Neutrophil (primary cell): ENCODE results near the gene ZNF628.

ENCODE experiments used
- H3K27ac ChIP-seq: fragments of 200-600 bp; sonication (generic); 2 replicates; pipeline ENCODE4 v1.5.1; 2016; ENCODE audit warnings: mild to moderate bottlenecking, moderate library complexity
- H3K27me3 ChIP-seq: fragments of 200-600 bp; sonication (generic); 2 replicates; pipeline ENCODE4 v1.6.0; 2016; ENCODE audit warnings: mild to moderate bottlenecking
- H3K36me3 ChIP-seq: fragments of 200-600 bp; sonication (generic); 2 replicates; pipeline ENCODE4 v1.5.1; 2017
- H3K4me1 ChIP-seq, 2 experiments: fragments of 200-600 bp in 1 of 2; sonication (generic) in 1 of 2; 1 replicate in 1 of 2; 2 replicates in 1 of 2; pipeline versions ENCODE4 v1.5.1 to v1.6.1; 2013 to 2016; ENCODE audit warnings: low read depth in 1 of 2, low read length in 1 of 2, mild to moderate bottlenecking in 1 of 2, moderate library complexity in 1 of 2; ENCODE audit not compliant: control insufficient read depth in 1 of 2, insufficient read depth in 1 of 2
- H3K4me3 ChIP-seq, 2 experiments: fragments of 200-600 bp in 1 of 2; sonication (generic) in 1 of 2; 1 replicate in 1 of 2; 2 replicates in 1 of 2; pipeline ENCODE4 v1.5.1; 2013 to 2016; ENCODE audit warnings: low read depth in 1 of 2, low read length in 1 of 2, mild to moderate bottlenecking in 1 of 2, moderate library complexity in 1 of 2
- H3K9me3 ChIP-seq: fragments of 200-600 bp; sonication (generic); 2 replicates; pipeline ENCODE4 v1.5.1; 2016
- TF ChIP-seq, protein P1 (sequence below): fragments of 200-600 bp; sonication (generic); IDR thresholded peaks from 2 replicates; pipeline ENCODE4 v1.5.1; 2016; ENCODE audit warnings: antibody characterized with exemption

ZNF628 gene

DNA sequence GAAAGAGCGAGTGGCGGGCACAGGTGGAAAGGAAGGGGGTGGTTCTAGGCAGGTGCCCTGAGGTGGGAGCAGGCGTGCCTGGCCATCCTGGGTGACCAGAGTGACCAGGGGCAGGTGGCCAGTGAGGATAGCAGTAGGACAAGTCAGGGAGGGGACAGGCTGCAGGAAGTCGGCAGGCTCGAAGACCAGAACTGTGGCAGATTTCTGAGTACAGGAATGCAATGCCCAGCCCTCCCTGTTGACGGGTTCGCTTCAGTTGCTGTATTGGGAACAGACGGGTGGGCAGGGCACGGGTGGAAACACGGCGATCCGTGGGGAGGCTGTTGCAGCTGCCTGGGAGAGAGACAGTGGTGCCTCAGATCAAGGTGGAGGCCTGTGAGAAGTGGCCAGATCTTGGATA lies 1.9 kb downstream of the ZNF628 start:
- H3K4me1 ChIP-seq, result peaks cover 14 to 16% of the 10 kb centered on the region in 2 experiments
- TF ChIP-seq, protein P1, sequence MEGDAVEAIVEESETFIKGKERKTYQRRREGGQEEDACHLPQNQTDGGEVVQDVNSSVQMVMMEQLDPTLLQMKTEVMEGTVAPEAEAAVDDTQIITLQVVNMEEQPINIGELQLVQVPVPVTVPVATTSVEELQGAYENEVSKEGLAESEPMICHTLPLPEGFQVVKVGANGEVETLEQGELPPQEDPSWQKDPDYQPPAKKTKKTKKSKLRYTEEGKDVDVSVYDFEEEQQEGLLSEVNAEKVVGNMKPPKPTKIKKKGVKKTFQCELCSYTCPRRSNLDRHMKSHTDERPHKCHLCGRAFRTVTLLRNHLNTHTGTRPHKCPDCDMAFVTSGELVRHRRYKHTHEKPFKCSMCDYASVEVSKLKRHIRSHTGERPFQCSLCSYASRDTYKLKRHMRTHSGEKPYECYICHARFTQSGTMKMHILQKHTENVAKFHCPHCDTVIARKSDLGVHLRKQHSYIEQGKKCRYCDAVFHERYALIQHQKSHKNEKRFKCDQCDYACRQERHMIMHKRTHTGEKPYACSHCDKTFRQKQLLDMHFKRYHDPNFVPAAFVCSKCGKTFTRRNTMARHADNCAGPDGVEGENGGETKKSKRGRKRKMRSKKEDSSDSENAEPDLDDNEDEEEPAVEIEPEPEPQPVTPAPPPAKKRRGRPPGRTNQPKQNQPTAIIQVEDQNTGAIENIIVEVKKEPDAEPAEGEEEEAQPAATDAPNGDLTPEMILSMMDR, result no peak
- H3K9me3 ChIP-seq, result no peaks in the 10 kb centered on the region
- H3K4me3 ChIP-seq, result no peak overlapping the region
- peaks cover 24% of the 10 kb centered on the region for H3K36me3 ChIP-seq
- H3K27ac ChIP-seq, result no peak overlapping the region
- H3K27me3 ChIP-seq, result no peaks in the 10 kb centered on the region

DNA sequence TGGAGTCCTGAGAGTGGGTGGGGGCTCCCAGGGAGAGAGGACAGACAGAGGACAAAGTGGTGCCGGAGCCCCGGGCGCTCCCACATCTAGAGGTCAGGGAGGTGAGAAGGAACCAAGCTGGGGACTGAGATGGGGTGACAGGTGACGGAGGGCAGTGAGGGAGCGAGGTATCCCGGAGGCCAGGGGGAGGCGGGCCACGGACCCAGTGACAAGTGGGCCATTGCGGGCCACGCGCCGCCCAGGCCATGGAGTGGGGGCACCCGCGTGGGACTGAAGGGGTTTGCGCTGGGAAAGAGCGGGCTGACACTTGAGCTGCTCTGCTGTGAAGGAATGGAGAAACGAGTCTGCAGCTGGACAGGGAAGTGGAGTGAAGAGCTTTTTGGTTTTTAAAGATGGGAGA lies 2.6 kb downstream of the ZNF628 start:
- TF ChIP-seq, protein P1, result no peak
- peaks cover 5% of the 10 kb centered on the region for H3K27me3 ChIP-seq
- peaks cover 14 to 16% of the 10 kb centered on the region in 2 experiments for H3K4me1 ChIP-seq
- H3K4me3 ChIP-seq, result no peak overlapping the region
- no peak overlapping the region for H3K27ac ChIP-seq
- no peaks in the 10 kb centered on the region for H3K9me3 ChIP-seq
- peaks cover 31% of the 10 kb centered on the region for H3K36me3 ChIP-seq

DNA sequence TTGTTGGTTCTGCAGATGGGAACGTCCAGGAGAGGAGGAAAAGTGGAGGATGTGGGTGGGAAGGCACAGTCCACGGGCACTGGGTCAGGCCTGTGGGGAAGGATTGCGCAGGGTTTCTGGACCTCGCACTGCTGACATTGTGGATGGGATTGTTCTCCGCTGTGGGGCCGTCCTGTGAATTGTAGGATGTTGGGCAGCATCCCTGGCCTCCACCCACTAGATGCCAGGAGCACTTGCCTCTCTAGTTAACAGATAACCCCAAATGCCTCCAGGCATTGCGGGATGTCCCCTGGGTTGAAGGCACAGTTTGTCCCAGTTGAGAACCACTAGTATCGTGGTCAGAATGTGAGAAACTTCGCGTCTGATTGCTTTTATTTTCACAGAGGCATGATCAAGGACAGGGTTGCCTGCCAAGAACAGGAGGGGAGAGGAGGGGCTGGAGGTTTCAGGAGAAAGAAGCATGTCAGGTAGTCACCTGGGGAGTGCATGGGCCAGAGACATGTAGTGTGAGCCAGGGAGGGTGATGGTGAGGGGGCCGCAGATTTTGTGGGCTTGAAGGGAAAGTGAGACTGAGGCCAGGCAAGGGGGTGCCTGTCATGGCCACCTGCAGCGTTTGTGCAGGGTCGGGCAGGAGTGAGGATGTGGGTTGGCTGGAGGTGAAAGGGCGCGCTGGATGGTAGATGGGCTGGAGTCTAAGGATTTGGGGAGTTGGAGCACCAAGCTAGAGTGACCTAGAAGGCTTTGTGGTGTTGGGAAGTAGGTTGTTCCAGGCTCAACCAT lies 3.2 kb downstream of the ZNF628 start:
- Histone ChIP-seq H3K9me3 (no peaks in the 10 kb centered on the region), H3K4me3 (no peak overlapping the region), H3K4me1 (peaks cover 17 to 20% of the 10 kb centered on the region in 2 experiments), H3K27me3 (peaks cover 11% of the 10 kb centered on the region), H3K27ac (no peak overlapping the region), H3K36me3 (peaks cover 34% of the 10 kb centered on the region)
- TF ChIP-seq, protein P1, result no peak

DNA sequence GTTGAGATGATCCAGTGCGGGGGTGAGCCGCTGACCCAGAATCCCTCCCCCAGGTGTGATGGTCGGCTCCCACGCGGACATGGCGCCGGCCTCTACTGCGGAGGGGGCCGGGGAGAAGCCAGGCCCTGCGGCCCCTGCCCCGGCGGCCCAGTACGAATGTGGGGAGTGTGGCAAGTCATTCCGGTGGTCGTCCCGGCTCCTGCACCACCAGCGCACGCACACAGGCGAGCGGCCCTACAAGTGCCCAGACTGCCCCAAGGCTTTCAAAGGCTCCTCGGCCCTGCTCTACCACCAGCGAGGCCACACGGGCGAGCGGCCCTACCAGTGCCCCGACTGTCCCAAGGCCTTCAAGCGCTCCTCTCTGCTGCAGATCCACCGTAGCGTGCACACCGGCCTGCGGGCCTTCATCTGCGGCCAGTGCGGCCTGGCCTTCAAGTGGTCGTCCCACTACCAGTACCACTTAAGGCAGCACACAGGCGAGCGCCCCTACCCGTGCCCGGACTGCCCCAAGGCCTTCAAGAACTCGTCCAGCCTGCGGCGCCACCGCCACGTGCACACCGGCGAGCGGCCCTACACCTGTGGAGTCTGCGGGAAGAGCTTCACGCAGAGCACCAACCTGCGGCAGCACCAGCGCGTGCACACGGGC lies 4.9 kb downstream of the ZNF628 start:
- H3K4me3 ChIP-seq, result no peak overlapping the region
- H3K4me1 ChIP-seq, result peaks cover 16 to 18% of the 10 kb centered on the region in 2 experiments
- H3K27me3 ChIP-seq, result peaks cover 27% of the 10 kb centered on the region
- H3K36me3 ChIP-seq, result peaks cover 34% of the 10 kb centered on the region
- H3K9me3 ChIP-seq, result no peaks in the 10 kb centered on the region
- TF ChIP-seq, protein P1, result no peak
- H3K27ac ChIP-seq, result no peak overlapping the region

DNA sequence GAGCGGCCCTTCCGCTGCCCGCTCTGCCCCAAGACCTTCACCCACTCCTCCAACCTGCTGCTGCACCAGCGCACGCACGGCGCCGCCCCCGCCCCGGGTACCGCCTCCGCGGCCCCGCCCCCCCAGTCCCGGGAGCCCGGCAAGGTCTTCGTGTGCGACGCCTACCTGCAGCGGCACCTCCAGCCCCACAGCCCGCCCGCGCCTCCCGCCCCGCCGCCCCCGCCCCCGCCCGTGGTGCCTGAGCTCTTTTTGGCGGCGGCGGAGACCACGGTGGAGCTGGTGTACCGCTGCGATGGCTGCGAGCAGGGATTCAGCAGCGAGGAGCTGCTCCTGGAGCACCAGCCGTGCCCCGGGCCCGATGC lies 5.4 kb downstream of the ZNF628 start:
- Histone ChIP-seq H3K36me3 (peaks cover 34% of the 10 kb centered on the region), H3K27ac (no peak overlapping the region), H3K4me3 (no peak overlapping the region), H3K9me3 (no peaks in the 10 kb centered on the region), H3K27me3 (peaks cover 32% of the 10 kb centered on the region), H3K4me1 (peaks cover 16 to 18% of the 10 kb centered on the region in 2 experiments)
- TF ChIP-seq, protein P1, result no peak
